ENCODE data around the gene AGBL5.
"Not testable (repeated sequence)": the region's sequence is repeated elsewhere in the genome, so short reads cannot be mapped to it uniquely, and the experiment has no call there.

The AGBL5 gene

GRCh38 chr2:27118525-27119329 lies 67.3 kb downstream of the AGBL5 start, which contains the start of gene CGREF1:
TSS of gene CGREF1 (minus strand) at chr2:27119128. CDS start at chr2:27104366, 14,762 bp downstream.
- no peak for DNase-seq (ENCODE audit: low read depth in 2 of 2)

DNA sequence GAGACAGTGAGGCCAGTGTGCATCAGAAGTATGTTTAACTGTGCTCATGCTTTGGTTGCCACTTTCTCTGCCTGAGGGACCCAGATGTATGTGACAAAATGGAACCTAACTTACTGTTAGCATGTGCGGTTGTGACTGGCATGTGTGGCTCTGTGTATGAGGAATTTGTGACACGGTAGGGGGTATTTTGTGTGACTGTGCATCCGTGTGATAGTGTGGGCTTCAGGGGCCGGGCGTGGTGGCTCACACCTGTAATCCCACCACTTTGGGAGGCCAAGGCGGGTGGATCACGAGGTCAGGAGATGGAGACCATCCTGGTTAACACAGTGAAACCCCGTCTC lies 67.8 kb downstream of the AGBL5 start:
- not testable (repeated sequence) for DNase-seq (ENCODE audit: low read depth in 2 of 2)
